Stimulated activated naive B cell treated with anti-CD40 and anti-IgM and Interleukin-4, amounts not matched to agents 10 μg/mL and 1 μg/mL and 100 μg/mL, for 72 hours (primary cell): ENCODE data around the gene IRF2BP2.
"Not testable (repeated sequence)": the region's sequence is repeated elsewhere in the genome, so short reads cannot be mapped to it uniquely, and the experiment has no call there.

Experiments
- ATAC-seq, 2 donors: fragments of 150-1000 bp; cut with Tn5 transposase; replicated peaks; 2 replicates each; pipeline ENCODE4 v1.10.0; 2021; ENCODE audit warnings: moderate library complexity in 1 of 2
- DNase-seq: peaks from one replicate; pipeline ENCODE4 v3.0.0; 2021
- H3K27ac Mint-ChIP-seq: one replicate; pipeline ENCODE4 v1.8.0; 2022; ENCODE audit warnings: mild to moderate bottlenecking, mixed read lengths
- H3K27me3 Mint-ChIP-seq, 2 donors: one replicate each; pipeline ENCODE4 v1.8.0; 2022; ENCODE audit warnings: mixed read lengths in 2 of 2
- H3K36me3 Mint-ChIP-seq, 2 donors: one replicate each; pipeline ENCODE4 v1.8.0; 2022; ENCODE audit warnings: mixed read lengths in 2 of 2, mild to moderate bottlenecking in 1 of 2
- H3K4me1 Mint-ChIP-seq, 2 donors: one replicate each; pipeline ENCODE4 v1.8.0; 2022; ENCODE audit warnings: mixed read lengths in 2 of 2, mild to moderate bottlenecking in 1 of 2
- H3K4me3 Mint-ChIP-seq, 2 donors: one replicate each; pipeline ENCODE4 v1.8.0; 2022; ENCODE audit warnings: mild to moderate bottlenecking in 2 of 2, mixed read lengths in 2 of 2, moderate library complexity in 1 of 2
- H3K9me3 Mint-ChIP-seq, 2 donors: one replicate each; pipeline ENCODE4 v1.8.0; 2022; ENCODE audit warnings: mixed read lengths in 2 of 2, mild to moderate bottlenecking in 1 of 2

The IRF2BP2 gene

DNA sequence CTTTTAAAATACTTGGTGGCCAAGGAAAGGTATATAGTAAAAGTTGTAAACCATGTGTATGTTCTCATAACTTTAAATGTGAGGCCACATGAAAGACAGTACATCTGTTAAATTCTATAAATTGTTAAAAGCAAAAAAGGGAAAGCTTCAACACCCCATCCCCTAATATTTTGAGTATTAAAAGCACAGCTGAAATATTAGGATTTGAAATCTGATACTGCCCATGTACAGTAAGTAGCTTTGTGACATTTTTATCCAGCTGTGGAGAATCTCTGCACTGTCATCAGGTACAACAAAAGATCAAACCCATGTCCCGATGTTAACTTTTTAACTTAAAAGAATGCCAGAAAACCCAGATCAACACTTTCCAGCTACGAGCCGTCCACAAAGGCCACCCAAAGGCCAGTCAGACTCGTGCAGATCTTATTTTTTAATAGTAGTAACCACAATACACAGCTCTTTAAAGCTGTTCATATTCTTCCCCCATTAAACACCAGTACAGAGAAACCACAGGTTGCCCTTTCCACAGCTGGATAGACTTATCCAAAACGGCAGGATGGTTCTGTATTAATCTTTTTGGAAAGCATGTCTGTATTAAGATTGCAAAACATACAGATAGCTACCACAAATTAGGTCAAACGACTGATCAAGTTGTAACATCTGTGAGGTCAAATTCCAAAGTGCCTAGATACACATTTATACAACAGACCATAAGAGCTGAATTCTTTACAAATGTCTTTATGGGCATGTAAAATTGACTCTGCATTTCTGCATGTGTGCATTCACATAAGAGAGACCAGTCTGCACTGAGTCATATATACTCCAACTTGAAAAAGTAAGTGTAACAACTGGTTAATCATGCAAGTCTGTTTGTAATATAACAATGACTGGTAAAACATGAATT, 5.2 kb downstream of the IRF2BP2 start:
- Mint-ChIP-seq H3K27ac (no peak overlapping the region), H3K9me3 (no peaks in the 10 kb centered on the region), H3K36me3 (peaks cover 36 to 42% of the 10 kb centered on the region in 2 donors), H3K4me3 (peak overlapping the region; percentile 71 to 86), H3K27me3 (no peaks in the 10 kb centered on the region), H3K4me1 (peaks cover 37 to 75% of the 10 kb centered on the region in 2 donors)
- DNase-seq (no peak), ATAC-seq (no peak)

DNA sequence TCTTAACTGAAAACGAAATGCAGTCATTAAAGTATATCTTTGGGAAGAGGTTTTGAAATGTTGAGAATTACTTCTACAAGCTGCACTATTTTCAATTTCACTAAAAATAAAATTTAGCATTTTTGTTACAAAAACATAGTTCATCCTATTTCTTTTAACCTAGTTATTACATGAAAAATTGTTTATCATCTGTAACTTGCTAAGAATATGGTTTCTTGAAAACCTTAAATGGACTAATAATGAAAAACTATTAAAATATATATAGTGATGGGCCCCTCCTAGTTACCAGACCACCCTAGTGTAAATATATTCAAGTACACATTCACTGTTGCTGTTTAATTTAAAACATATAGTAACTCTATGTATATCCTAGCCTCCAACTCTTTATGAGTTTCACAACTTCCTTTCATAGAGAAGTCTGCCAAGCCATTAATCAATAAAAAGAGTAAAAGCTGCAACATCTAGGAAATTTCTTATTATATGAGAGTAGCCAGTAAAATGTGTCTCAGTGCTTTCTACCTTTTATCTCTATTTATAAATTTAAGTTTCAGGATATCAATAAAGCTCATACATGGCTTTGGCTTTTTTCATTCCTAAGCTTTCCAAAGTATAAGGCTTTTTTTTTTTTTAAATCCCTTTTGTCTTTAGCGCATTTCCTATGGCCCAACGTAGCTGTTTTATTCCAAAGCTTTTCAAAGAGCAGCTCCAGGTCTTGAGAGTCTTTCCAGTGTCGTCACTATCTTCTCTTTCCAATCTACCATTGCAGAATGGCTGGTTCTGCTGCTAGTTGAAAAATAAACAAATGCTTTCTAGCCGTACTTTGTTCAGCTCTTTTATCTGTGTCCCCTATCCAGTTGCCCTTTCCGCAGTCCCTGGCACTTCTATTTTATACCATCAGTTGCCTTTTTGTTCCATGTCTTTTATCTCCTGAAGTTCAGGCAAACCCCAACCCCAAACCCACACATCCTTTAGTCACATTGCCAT, 6.5 kb downstream of the IRF2BP2 start:
- Mint-ChIP-seq H3K4me1 (peaks cover 41 to 84% of the 10 kb centered on the region in 2 donors), H3K27ac (peak overlapping the region; percentile 71), H3K27me3 (no peaks in the 10 kb centered on the region), H3K36me3 (peaks cover 36 to 42% of the 10 kb centered on the region in 2 donors), H3K9me3 (no peaks in the 10 kb centered on the region), H3K4me3 (peak overlapping the region; percentile 68 to 75)
- no peak for DNase-seq
- no peak for ATAC-seq

DNA sequence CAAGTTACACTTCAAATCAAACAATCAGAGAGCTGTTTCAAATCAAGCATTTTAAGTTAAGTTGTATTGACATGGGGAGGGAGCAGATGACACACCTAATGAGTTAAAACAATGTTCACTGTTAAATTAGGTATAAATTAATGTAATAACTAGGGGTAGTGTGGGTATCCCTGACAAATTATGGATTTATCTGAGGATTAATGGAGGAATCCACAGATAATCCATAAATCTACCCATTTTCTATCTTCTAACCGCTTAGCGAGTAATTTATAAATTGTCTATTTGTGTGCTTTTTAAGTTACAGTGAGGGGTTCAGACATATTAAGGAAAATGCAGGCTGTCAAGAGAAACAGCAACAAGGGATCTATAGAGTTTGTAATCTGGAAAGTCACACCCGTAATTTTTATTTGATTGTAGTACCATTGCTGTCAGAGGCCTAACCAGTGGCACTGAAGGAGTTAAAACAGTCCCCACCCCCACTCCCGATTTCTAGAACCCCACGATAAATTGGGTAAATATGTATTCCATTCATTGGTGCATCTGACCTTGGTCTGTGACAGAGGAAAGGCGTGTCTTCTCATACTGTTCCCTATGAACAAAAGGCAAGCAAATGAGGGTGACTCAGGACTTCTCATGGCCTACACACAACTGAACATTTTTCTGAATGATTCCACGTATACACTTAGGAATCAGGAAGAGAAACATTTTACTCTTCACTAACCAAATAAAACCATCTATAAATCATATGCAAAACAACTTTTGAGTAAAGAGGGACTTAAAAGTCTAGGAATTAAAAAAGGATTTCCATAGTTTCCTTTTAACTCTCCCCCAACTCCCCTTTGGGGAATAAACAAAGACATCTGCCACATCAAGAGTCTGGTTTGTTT, 7.4 kb downstream of the IRF2BP2 start:
- Mint-ChIP-seq H3K27ac (peak overlapping the region; percentile 71), H3K9me3 (no peaks in the 10 kb centered on the region), H3K4me3 (peak overlapping the region; percentile 65 to 68), H3K36me3 (peaks cover 27 to 33% of the 10 kb centered on the region in 2 donors), H3K4me1 (peaks cover 36 to 78% of the 10 kb centered on the region in 2 donors), H3K27me3 (no peaks in the 10 kb centered on the region)
- DNase-seq, result no peak
- ATAC-seq, result no peak

DNA sequence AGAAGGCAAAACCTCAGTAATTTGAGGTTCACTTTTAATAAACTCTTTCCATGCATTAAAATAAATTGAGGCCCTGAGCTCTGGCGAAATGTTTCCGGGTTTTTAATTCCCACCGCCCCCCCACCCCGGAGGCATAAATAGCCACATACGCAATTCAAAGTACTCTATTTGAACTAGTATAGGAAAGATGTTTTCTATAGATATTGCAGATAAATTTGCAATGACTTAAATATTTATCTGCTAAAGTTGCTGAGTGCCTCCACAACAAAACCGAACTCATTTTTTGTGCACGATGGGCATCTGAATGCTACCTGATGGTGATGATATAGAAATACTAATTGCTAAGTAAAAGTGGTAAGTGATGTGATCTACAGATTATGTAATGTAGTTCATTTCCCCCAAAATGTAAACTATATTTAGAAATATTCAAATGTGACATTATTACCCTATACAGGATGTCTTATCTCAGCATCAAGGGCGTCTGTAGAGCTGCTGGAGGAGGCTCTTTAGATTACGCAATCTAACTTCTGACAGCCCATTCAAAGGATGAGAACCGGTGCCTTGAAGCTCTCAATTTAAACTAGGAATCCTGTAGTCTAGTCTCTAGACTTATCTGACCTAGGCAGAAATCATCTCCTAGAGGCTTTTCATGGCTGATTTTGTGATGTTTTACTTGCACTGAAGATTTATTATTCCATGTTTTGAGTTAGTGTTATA, 8.5 kb downstream of the IRF2BP2 start:
- no peaks in the 10 kb centered on the region for H3K27me3 Mint-ChIP-seq
- H3K9me3 Mint-ChIP-seq, result no peaks in the 10 kb centered on the region
- ATAC-seq (no peak), DNase-seq (no peak)
- H3K4me3 Mint-ChIP-seq, result peak overlapping the region in 1 of 2 donors; percentile 50
- peak overlapping the region; percentile 59 for H3K27ac Mint-ChIP-seq
- H3K4me1 Mint-ChIP-seq, result peaks cover 31 to 68% of the 10 kb centered on the region in 2 donors
- peaks cover 19 to 23% of the 10 kb centered on the region in 2 donors for H3K36me3 Mint-ChIP-seq

DNA sequence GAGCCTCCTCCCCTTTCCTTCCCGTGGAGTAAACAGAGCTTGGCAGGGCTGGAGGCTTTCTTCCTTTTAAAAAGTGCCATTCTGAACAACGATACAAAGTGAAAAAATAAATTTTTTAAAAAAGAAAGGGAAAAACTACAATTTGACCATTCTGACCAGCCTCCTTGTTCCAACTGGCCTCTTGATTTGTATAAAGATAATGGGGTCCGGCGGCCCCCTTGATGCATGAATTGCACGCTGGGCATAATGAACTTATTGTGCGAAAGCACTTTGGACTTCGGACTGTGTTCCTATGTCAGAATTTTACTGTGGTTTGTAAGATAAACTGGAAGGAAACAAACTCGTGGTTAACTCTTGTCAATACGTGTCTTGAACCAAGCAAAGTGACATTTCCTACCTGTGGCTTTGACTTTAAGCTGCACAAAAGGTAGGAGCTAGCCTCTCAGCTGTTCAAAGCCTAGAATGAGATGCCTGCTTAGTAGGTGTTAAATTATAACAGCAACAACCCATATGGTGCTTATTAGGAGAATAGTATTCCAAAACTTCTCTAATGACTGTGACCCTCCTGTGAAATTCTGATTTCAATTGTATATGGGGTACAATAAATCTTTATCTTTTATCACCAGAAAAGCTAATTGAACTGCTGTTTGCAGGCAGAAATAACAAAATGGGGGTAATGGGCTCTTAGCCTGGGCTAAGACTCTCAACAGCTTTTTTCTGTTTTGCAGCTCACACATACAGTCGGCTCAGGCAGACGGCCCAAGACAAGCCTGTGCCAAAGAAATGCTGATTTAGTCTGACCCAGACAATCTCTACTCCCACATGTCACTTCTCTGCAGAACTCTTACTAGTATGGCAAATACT, 9.3 kb downstream of the IRF2BP2 start:
- no peaks in the 10 kb centered on the region for H3K27me3 Mint-ChIP-seq
- DNase-seq (no peak), ATAC-seq (peak in 1 of 2 donors; percentile 6)
- peaks cover 15 to 22% of the 10 kb centered on the region in 2 donors for H3K36me3 Mint-ChIP-seq
- peak overlapping the region; percentile 88 for H3K27ac Mint-ChIP-seq
- H3K4me3 Mint-ChIP-seq, result peak overlapping the region; percentile 89 to 90
- H3K4me1 Mint-ChIP-seq, result peaks cover 26 to 60% of the 10 kb centered on the region in 2 donors
- H3K9me3 Mint-ChIP-seq, result no peaks in the 10 kb centered on the region

DNA sequence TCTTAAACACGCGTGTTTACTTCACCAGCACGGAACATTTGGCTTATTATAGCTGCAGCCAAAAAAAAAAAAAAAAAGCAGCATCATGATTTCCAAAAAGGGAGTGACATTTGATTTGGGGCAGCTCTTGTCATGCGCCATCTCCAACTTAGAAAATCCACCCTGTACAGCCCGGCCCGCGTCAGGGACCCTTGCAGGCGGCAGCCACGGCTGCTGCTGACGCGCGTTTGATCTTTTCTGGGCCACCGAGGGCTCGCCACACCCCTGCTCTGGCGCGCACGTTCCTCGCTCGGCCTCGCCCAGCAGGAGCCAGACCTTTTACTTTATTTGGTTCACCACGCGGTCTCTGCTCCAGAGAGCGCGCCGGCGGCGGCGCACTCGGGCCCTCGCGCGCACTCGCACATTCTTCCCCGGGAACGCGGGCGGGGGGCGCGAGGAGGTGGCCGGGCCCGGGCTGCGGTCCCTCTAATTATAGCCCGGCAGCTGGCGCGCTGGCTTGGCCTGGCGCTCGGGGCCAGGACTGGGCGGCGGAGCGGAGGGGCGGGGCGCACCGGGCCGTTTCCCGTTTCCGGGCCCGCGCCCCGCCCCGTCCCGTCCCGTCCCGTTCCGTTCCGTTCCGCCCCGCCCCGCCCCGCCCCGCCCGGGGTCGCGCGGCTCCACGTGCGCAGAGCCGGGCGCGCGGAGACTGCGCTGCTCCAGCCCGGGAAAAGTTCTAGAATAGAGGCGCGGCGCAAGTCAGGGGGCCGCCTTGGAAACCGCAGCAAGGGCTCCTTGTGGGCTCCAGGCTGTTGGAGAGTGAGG, 10.2 kb downstream of the IRF2BP2 start:
- Mint-ChIP-seq H3K27ac (peak overlapping the region; percentile 94), H3K4me3 (peak overlapping the region; percentile 89 to 90), H3K36me3 (peaks cover 14 to 22% of the 10 kb centered on the region in 2 donors), H3K27me3 (no peaks in the 10 kb centered on the region), H3K4me1 (peaks cover 23 to 52% of the 10 kb centered on the region in 2 donors), H3K9me3 (no peaks in the 10 kb centered on the region)
- ATAC-seq (peak; percentile 77 to 85), DNase-seq (peak; percentile 73)

DNA sequence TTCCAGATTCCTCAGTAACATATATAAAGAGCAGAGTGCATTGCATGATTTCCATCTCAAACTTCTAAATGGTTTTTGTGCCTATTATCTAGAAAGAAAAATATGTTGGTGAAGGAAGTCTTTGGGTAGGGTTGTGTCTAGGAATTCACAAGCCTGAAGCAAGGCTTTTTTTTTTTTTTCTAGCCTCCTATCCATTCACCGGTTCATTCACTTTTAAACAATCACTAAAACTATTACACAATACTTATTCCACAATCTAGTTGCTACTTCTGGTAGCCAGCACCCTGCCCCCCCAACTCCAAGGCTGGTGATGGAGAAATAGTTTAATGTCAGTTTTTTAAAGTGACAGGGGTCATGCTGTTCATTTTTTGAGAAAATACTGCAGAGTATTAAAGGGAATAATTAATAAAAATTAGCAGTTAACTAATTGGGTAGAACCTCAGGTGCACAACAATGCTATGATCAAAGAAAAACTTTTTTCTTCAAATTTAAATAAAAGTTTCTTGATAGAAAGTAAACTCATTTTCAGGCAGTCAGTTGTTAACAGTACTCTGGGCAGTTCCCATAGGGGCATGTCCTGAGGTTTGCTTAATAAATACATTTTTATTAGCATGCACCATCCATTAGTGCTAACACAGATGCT, 10.9 kb downstream of the IRF2BP2 start:
- Mint-ChIP-seq H3K4me3 (peak overlapping the region; percentile 89 to 90), H3K36me3 (peaks cover 11 to 22% of the 10 kb centered on the region in 2 donors), H3K27me3 (no peaks in the 10 kb centered on the region), H3K27ac (peak overlapping the region; percentile 94), H3K4me1 (peaks cover 20 to 46% of the 10 kb centered on the region in 2 donors), H3K9me3 (no peaks in the 10 kb centered on the region)
- DNase-seq (no peak), ATAC-seq (no peak)

DNA sequence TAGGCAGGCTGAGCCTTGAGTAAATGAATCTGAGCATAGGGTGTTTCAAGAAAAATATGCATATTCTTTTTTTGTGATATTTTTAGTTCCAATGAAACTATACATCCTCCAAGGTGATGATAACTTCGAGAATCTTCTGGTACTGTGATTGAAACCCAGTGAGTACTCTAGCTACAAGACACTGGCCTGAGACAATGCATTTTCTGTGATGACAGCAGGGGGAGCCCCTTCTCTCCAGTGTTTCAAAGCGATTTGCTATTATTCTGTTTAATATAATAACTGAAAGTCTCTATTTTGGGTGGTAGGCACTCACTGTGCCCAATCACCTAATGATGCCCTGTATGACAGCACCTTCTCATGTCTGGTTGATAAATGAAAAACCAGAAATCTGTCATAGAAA, 12.1 kb downstream of the IRF2BP2 start:
- no peak overlapping the region for H3K27ac Mint-ChIP-seq
- H3K9me3 Mint-ChIP-seq, result no peaks in the 10 kb centered on the region
- DNase-seq (peak; percentile 51), ATAC-seq (peak; percentile 30 to 38)
- peaks cover 15 to 39% of the 10 kb centered on the region in 2 donors for H3K4me1 Mint-ChIP-seq
- no peaks in the 10 kb centered on the region for H3K27me3 Mint-ChIP-seq
- peaks cover 8 to 16% of the 10 kb centered on the region in 2 donors for H3K36me3 Mint-ChIP-seq
- H3K4me3 Mint-ChIP-seq, result no peak overlapping the region

DNA sequence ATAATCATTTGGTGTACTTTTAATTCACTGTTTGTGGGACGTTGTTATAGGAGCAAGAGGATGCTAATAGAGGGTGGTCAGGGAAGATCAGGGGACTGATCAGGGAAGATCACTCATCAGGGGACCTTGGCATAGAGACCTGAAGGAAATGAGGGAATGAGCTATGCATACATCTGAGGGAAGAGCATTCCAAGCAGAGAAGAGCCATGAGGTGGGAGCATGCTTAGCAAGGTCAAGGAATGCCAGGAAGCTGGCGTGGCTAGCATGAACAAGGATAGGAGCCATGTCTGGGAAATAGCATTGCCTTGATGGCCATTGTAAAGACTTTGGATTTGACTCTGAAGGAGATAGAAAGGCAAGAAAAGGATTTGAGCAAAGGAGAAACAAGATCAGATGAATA, 14.1 kb downstream of the IRF2BP2 start:
- Mint-ChIP-seq H3K4me3 (no peak overlapping the region), H3K9me3 (no peaks in the 10 kb centered on the region), H3K36me3 (peaks cover 3 to 6% of the 10 kb centered on the region in 2 donors), H3K27me3 (no peaks in the 10 kb centered on the region), H3K27ac (no peak overlapping the region), H3K4me1 (peaks cover 5 to 19% of the 10 kb centered on the region in 2 donors)
- DNase-seq, result no peak
- ATAC-seq, result no peak

DNA sequence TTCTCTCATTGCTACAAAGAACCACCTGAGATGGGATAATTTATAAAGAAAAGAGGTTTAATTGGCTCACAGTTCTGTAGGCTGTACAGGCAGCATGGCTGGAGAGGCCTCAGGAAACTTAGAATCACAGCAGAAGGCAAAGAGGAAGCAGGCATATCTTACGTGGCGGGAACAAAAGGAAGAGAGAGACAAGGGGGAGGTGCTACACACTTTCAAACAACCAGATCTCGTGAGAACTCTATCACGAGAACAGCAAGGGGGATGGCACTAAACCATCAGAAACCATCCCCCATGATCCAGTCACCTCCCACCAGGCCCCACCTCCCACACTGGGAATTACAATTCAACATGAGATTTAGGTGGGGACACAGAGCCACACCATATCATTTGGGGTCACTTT, 15.4 kb downstream of the IRF2BP2 start:
- not testable (repeated sequence) for H3K4me3 Mint-ChIP-seq, H3K9me3 Mint-ChIP-seq, H3K4me1 Mint-ChIP-seq, H3K36me3 Mint-ChIP-seq, ATAC-seq, DNase-seq, H3K27me3 Mint-ChIP-seq, H3K27ac Mint-ChIP-seq

DNA sequence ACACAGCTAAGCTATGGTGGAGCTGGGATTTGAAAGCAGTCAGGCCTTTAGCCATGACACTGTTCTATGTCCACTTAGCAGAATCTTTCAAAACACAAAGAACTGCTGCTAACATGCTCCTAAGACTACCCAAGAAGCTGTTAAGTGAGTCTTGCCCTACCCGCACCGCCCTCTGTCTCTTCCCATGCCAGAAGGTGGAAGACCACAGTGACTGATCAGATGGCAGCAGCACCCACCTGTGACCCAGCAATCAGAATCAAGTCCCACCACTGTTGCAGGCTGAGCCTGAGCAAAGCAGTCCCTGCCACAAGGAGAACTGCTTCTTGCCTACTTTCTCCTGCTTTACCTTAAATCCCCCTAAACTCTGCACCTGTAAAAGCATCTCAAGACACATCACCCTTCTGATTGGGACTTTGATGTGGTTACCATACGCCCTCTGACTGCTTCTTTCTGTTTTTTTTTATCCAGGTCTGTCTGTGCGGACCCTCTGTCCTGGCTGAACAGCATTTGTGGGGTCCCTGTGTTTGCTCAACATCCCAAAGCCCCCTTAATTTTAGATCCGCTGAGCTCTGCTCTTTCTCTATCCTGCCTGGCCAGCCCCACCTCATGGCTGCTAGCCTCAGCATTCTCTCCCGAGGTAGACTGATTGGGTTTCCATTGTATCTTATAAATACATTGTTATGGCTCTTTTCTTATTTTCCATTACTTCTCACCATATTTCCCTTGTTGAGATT, 16.0 kb downstream of the IRF2BP2 start:
- Mint-ChIP-seq H3K9me3 (no peaks in the 10 kb centered on the region), H3K4me1 (peaks cover 3 to 7% of the 10 kb centered on the region in 2 donors), H3K36me3 (peaks cover 3 to 6% of the 10 kb centered on the region in 2 donors), H3K27me3 (no peaks in the 10 kb centered on the region), H3K4me3 (no peak overlapping the region), H3K27ac (peak overlapping the region; percentile 28)
- DNase-seq, result no peak
- no peak for ATAC-seq
